ENCODE data around the gene CCDC157. TPM values are rescaled to one million over a fixed set of nuclear protein-coding genes. Genes with fewer than 3 reads are reported as not detected.

Gene CCDC157
- total and polyA plus RNA-seq, 2 of the 4 experiments (the other 2 are of a cell fraction) = 0.90 to 2.2 TPM

DNA sequence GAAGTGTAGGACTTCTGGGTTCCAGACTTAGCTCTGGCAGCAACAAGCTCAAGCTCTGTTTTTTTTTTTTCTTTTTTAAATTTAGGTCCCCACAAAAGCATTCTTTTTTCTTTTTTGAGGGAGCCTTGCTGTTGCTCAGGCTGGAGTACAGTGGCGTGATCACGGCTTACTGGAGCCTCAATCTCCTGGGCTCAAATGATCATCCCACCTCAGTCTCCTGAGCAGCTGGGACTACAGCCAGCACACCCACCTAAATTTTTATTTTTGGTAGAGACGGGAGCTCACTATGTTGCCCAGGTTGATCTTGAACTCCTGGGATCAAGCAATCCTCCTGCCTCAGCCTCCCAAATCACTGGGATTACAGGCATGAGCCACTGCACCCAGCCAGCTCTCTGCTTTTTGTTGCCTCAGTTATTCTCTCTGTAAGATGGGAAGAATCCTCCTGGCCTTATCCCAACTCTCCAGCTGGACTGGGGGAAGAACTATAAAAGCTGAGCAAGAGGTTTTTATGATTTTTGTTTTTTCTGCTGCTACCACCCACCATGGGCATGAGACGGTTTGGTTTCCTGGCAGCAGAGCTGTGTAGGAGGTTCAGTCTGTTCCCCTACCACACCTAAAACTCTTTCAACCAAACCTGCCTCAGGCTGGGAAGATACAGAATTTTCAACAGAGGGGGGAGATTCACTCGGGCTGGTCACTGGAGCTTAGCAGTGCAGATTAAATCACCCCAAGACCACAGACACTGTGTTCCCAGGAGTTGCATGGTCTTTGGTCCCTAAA lies 57.1 kb downstream of the CCDC157 start (continued):
- TF ChIP-seq CHD1 (IDR thresholded peaks at IDR 0.05; ENCODE audit: low read depth, low read length) = no peak

DNA sequence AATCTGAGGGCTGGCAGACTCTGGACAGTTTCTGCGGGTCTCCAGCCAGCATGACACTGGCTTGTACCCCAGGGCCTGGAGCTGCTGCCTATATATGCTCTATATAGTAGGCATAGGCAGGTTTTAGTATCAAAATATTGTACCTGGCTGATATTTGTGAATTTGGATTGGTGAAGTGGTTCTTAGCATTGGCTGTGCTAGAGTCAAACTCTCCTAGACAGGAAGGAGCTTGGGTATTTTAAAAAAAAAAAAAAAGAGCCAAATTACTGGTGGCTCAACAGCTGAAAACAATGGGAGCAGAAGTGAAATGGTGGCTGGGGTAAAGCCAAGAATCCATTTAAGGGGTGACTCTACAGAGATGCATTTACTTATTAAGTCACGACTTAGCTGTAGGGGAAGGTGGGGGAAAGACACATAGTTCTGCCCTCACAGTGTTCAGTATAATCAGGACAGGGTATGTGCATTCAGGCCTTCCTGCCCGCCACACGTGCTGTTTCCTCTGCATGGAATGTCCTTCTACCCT lies 57.8 kb downstream of the CCDC157 start:
- no peak for ATAC-seq (ENCODE audit: low read depth)
- in situ Hi-C loops (cut with MboI; ENCODE audit: low sequenced_read_pairs) (no loop called here), dilution Hi-C loops (cut with HindIII; ENCODE audit: low sequenced_read_pairs, unreplicated experiment) (no loop called here)

More for the DNA sequence above, 57.8 kb downstream of the CCDC157 start:
- no peak overlapping the region for H3K56ac ChIP-seq (ENCODE audit: extremely low read depth, insufficient read depth, low read length)
- H3K4ac ChIP-seq (ENCODE audit: low read depth, low read length) = no peak overlapping the region
- H3K79me1 ChIP-seq (ENCODE audit: low read depth in 1 of 2, low read length in 2 of 2) = peaks cover 16 to 43% of the 10 kb centered on the region in 2 experiments
- H3K27ac ChIP-seq (ENCODE audit: insufficient read depth, low read length) = no peak overlapping the region
- H3K9ac ChIP-seq (ENCODE audit: low read depth, low read length) = no peak overlapping the region
- H3K18ac ChIP-seq (ENCODE audit: low read depth, low read length) = no peak overlapping the region
- no peak overlapping the region for H2BK20ac ChIP-seq (ENCODE audit: low read depth, low read length)
- no TSS peak for BruUV-seq (replicated peaks)
- H2AK9ac ChIP-seq (replicated peaks; ENCODE audit: low read depth, low read length, poor library complexity) = no peak overlapping the region
- intact Hi-C loops (cut with micrococcal nuclease) = no loop called here
- no peak overlapping the region for H3K4me3 ChIP-seq (ENCODE audit: insufficient read depth, low read depth, low read length)
- peaks cover 6% of the 10 kb centered on the region for H3K4me1 ChIP-seq (ENCODE audit: control insufficient read depth, insufficient read depth, low read length)
- H2AFZ ChIP-seq (replicated peaks; ENCODE audit: low read length, poor library complexity) = no peak overlapping the region
- H2BK120ac ChIP-seq (ENCODE audit: low read depth, low read length) = no peak overlapping the region
- no peak overlapping the region for H4K91ac ChIP-seq (ENCODE audit: insufficient read depth, low read depth, low read length)
- no peak overlapping the region for H3K4me2 ChIP-seq (ENCODE audit: low read depth, low read length)
- no peak overlapping the region for H4K5ac ChIP-seq (ENCODE audit: low read depth, low read length)
- peaks cover 11% of the 10 kb centered on the region for H3K9me1 ChIP-seq (ENCODE audit: insufficient read depth, low read length)
- H3K23ac ChIP-seq (ENCODE audit: low read depth, low read length) = no peak overlapping the region
- H3K27me3 ChIP-seq (ENCODE audit: control insufficient read depth, insufficient read depth, low read length) = no peaks in the 10 kb centered on the region
- WGBS, 2 experiments (ENCODE audit: extremely low coverage in 2 of 2, insufficient read length in 1 of 2) = no CpG with 5 or more reads among the region's 4 CpGs
- H4K8ac ChIP-seq (ENCODE audit: low read depth in 2 of 2, low read length in 2 of 2) = no peak overlapping the region
- TF ChIP-seq NFE2L2 (IDR thresholded peaks at IDR 0.05; ENCODE audit: low read depth, low read length) (no peak), USF2 (IDR thresholded peaks at IDR 0.05; ENCODE audit: low read depth, low read length) (no peak), MAZ (IDR thresholded peaks at IDR 0.05; ENCODE audit: borderline replicate concordance, low read depth, low read length) (no peak), MXI1 (IDR thresholded peaks at IDR 0.05; ENCODE audit: borderline replicate concordance, low read depth, low read length) (no peak)
- ChIA-PET POLR2A (ENCODE audit: unreplicated experiment) (no interaction called here), CTCF (interaction anchor here (1.0 kb wide), 1 partner anchor 9 kb away, joined by 4 read pairs; no protein-coding TSS in a partner anchor)
- no peaks in the 10 kb centered on the region for H3K9me3 ChIP-seq (ENCODE audit: control insufficient read depth, insufficient read depth, low read length)
- no peak for DNase-seq
- H4K20me1 ChIP-seq (ENCODE audit: insufficient read depth, low read length) = no peaks in the 10 kb centered on the region
- H3K14ac ChIP-seq (replicated peaks; ENCODE audit: low read depth, low read length) = no peak overlapping the region
- H3K36me3 ChIP-seq (ENCODE audit: control insufficient read depth, insufficient read depth, low read length) = peaks cover 52% of the 10 kb centered on the region
- H2BK5ac ChIP-seq (ENCODE audit: low read depth, low read length, poor library complexity, severe bottlenecking) = no peak overlapping the region
- H2BK15ac ChIP-seq (ENCODE audit: low read depth, low read length) = no peak overlapping the region
- no peak overlapping the region for H2AK5ac ChIP-seq (ENCODE audit: low read depth, low read length)

Data from IMR-90 (cell line).